OCI-LY7 (cell line): ENCODE results near the gene ACADM. TPM values are rescaled to one million over a fixed set of nuclear protein-coding genes. Genes with fewer than 3 reads are reported as not detected.

ENCODE experiments used
- BruUV-seq: library from RNA; stranded (reverse); fragments of 400-500 nt; replicated peaks from 2 replicates; lab custom pipeline; 2021; lab: Mats Ljungman, UMichigan
- CTCF ChIA-PET: fragments of 300-600 bp; sonication (Branson Sonifier 250); formaldehyde crosslinking; loops from one replicate; lab custom pipeline; 2022; ENCODE audit warnings: antibody characterized with exemption; ENCODE audit not compliant: unreplicated experiment; lab: Charles Lee
- POLR2A ChIA-PET: fragments of 300-600 bp; sonication (Branson Sonifier 250); formaldehyde crosslinking; loops from one replicate; lab custom pipeline; 2022; ENCODE audit warnings: antibody characterized with exemption; lab: Charles Lee
- DNase-seq: peaks from one replicate; pipeline ENCODE4 v3.0.0-alpha.2; 2015; ENCODE audit warnings: low spot score
- H2AFZ ChIP-seq: fragments of 200-600 bp; sonication (generic), shearing (Covaris generic); 2 replicates; pipeline ENCODE4 v1.6.1; 2014; ENCODE audit warnings: mild to moderate bottlenecking, antibody characterized with exemption, low read length, moderate library complexity
- H3K27ac ChIP-seq: fragments of 200-600 bp; sonication (generic); 2 replicates; pipeline ENCODE4 v1.5.1; 2014; ENCODE audit warnings: mixed run types, low read depth, mild to moderate bottlenecking, moderate library complexity, low read length, inconsistent platforms; ENCODE audit not compliant: poor library complexity, severe bottlenecking
- H3K36me3 ChIP-seq: fragments of 200-600 bp; sonication (generic); 2 replicates; pipeline ENCODE4 v1.6.1; 2014; ENCODE audit warnings: mild to moderate bottlenecking, antibody characterized with exemption, low read length, moderate library complexity, mixed read lengths; ENCODE audit not compliant: insufficient read depth
- H3K4me1 ChIP-seq: fragments of 200-600 bp; sonication (generic); 2 replicates; pipeline ENCODE4 v1.5.1; 2014; ENCODE audit warnings: mild to moderate bottlenecking, low read length; ENCODE audit not compliant: insufficient read depth, poor library complexity, severe bottlenecking
- H3K4me2 ChIP-seq: fragments of 200-600 bp; sonication (generic); 2 replicates; pipeline ENCODE4 v1.6.1; 2014; ENCODE audit warnings: mild to moderate bottlenecking, low read length
- H3K4me3 ChIP-seq: fragments of 200-600 bp; sonication (generic); 2 replicates; pipeline ENCODE4 v1.5.1; 2014; ENCODE audit warnings: mild to moderate bottlenecking, low read depth, low read length; ENCODE audit not compliant: poor library complexity, severe bottlenecking
- H3K79me2 ChIP-seq: fragments of 200-600 bp; sonication (generic); 2 replicates; pipeline ENCODE4 v1.6.1; 2016; ENCODE audit warnings: low read depth, mild to moderate bottlenecking, low read length, moderate library complexity, mixed read lengths; ENCODE audit not compliant: insufficient read depth
- H3K9me2 ChIP-seq: fragments of 200-600 bp; sonication (generic); 2 replicates; pipeline ENCODE4 v1.6.1; 2016; ENCODE audit warnings: mild to moderate bottlenecking, low read length, mixed read lengths; ENCODE audit not compliant: insufficient read depth
- H3K9me3 ChIP-seq: fragments of 200-600 bp; sonication (generic); 2 replicates; pipeline ENCODE4 v1.6.1; 2014; ENCODE audit warnings: mild to moderate bottlenecking, mixed run types, low read length, mixed read lengths
- H4K20me1 ChIP-seq: fragments of 200-600 bp; sonication (generic); 2 replicates; pipeline ENCODE4 v1.6.1; 2014; ENCODE audit warnings: mild to moderate bottlenecking, antibody characterized with exemption, low read length, moderate library complexity, mixed read lengths; ENCODE audit not compliant: insufficient read depth
- EZH2phosphoT487 ChIP-seq: fragments of 200-600 bp; sonication (generic); IDR thresholded peaks from 2 replicates; pipeline ENCODE4 v1.6.1; 2018; ENCODE audit warnings: low read depth, borderline replicate concordance, mild to moderate bottlenecking, mixed run types, antibody characterized with exemption, low read length, moderate library complexity, mixed read lengths
- intact Hi-C: fragments of 100-400 bp; cut with micrococcal nuclease; formaldehyde crosslinking; loops from one replicate; pipeline ENCODE4 v1.10.0; 2022; ENCODE audit not compliant: unreplicated experiment
- small RNA-seq: library from RNA; depleted of rRNA; stranded (forward); fragments of <200 nt; gene quantifications from one replicate; pipeline ENCODE3, GENCODE V24; 2014
- total RNA-seq, 2 experiments: library from RNA; depleted of rRNA in 1 of 2; stranded (reverse); fragments of >200 nt in 1 of 2; shearing (Covaris generic) in 1 of 2; gene quantifications; 2 replicates each; pipeline ENCODE4 v1.2.3, GENCODE V29; 2014 to 2022
- TF ChIP-seq, protein P1 (sequence below): fragments of 200-600 bp; sonication (generic); conservative IDR thresholded peaks from 2 replicates; pipeline ENCODE4 v1.5.1; 2014; ENCODE audit warnings: mild to moderate bottlenecking, antibody characterized with exemption, low read length, moderate library complexity, mixed read lengths

The ACADM gene
- total RNA-seq, 2 experiments from 2014 or later = 137 to 248 TPM

DNA sequence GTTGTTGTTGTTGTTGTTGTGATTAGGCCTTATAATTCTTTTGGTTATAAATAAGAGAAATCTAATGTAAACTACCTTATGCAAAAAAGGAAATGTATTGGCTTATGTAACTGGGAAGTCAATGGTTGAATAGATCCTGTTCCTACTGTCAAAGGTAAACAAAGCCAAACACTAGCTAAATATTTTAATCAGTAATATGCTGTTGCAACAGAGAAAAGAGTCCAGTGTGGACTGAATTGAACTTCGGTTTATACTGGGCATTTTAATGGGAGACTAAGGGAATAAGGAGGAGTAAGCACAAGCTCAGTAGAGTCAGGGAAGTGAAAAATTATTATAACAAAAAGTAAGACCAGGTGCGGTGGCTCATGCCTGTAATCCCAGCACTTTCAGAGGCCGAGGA lies 87.6 kb downstream of the ACADM start:
- CTCF ChIA-PET = no interaction called here
- intact Hi-C loops = no loop called here
- no TSS peak for BruUV-seq

More for the DNA sequence above, 87.6 kb downstream of the ACADM start:
- no peak overlapping the region for H3K27ac ChIP-seq
- no peaks in the 10 kb centered on the region for H3K36me3 ChIP-seq
- no peak overlapping the region for H3K4me2 ChIP-seq
- TF ChIP-seq, protein P1, sequence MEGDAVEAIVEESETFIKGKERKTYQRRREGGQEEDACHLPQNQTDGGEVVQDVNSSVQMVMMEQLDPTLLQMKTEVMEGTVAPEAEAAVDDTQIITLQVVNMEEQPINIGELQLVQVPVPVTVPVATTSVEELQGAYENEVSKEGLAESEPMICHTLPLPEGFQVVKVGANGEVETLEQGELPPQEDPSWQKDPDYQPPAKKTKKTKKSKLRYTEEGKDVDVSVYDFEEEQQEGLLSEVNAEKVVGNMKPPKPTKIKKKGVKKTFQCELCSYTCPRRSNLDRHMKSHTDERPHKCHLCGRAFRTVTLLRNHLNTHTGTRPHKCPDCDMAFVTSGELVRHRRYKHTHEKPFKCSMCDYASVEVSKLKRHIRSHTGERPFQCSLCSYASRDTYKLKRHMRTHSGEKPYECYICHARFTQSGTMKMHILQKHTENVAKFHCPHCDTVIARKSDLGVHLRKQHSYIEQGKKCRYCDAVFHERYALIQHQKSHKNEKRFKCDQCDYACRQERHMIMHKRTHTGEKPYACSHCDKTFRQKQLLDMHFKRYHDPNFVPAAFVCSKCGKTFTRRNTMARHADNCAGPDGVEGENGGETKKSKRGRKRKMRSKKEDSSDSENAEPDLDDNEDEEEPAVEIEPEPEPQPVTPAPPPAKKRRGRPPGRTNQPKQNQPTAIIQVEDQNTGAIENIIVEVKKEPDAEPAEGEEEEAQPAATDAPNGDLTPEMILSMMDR = no peak
- TF ChIP-seq EZH2phosphoT487 = no peak
- POLR2A ChIA-PET = interaction anchor here (0.8 kb wide), 1 partner anchor 23 kb away, joined by 3 read pairs; no protein-coding TSS in a partner anchor
- H3K79me2 ChIP-seq = no peaks in the 10 kb centered on the region
- no peaks in the 10 kb centered on the region for H4K20me1 ChIP-seq
- no peaks in the 10 kb centered on the region for H3K9me3 ChIP-seq
- no peaks in the 10 kb centered on the region for H3K9me2 ChIP-seq
- H2AFZ ChIP-seq = no peak overlapping the region
- H3K4me3 ChIP-seq = no peak overlapping the region
- H3K4me1 ChIP-seq = no peaks in the 10 kb centered on the region
- no peak for DNase-seq

Small RNA genes within 50 kb of the gene (small RNA-seq; reads per million reads assigned to genes)
- gene SNORD45A (not detected), gene SNORD45B (not detected), gene SNORD45C (not detected)

Other genes starting within 250 kb of the ACADM start
- not detected in 2 replicates for gene SLC44A5, start 113.6 kb upstream of the ACADM start, total RNA-seq (2014; rRNA removed; shearing (Covaris generic))
- gene SLC44A5, start 113.6 kb upstream of the ACADM start, total RNA-seq (2022) = not detected in 2 replicates
- 128 and 132 TPM in 2 replicates for gene RABGGTB, start 61.5 kb downstream of the ACADM start, total RNA-seq (2014; rRNA removed; shearing (Covaris generic))
- 144 and 165 TPM in 2 replicates for gene RABGGTB, start 61.5 kb downstream of the ACADM start, total RNA-seq (2022)
- gene MSH4, start 72.2 kb downstream of the ACADM start, total RNA-seq (2014; rRNA removed; shearing (Covaris generic)) = 0.05 and 0.73 TPM in 2 replicates
- 0.65 and 0.80 TPM in 2 replicates for gene MSH4, start 72.2 kb downstream of the ACADM start, total RNA-seq (2022)
- not detected in 2 replicates for gene ASB17, start 207.7 kb downstream of the ACADM start, total RNA-seq (2014; rRNA removed; shearing (Covaris generic))
- gene ASB17, start 207.7 kb downstream of the ACADM start, total RNA-seq (2022) = not detected in 2 replicates